ENCODE results near the gene CCND2.

CCND2 gene

GRCh38 chr12:4283512-4284255 is 10.1 kb downstream of the CCND2 start:
- Mint-ChIP-seq H3K27me3 (ENCODE audit: low read depth) (no peaks in the 10 kb centered on the region), H3K9me3 (no peaks in the 10 kb centered on the region), H3K27ac (peak overlapping the region in 1 of 3 experiments; percentile 43), H3K4me1 (peaks cover 84% of the 10 kb centered on the region), H3K36me3 (ENCODE audit: low read depth) (peaks cover 94% of the 10 kb centered on the region), H3K4me3 (no peak overlapping the region)
- no peak for TF ChIP-seq CTCF (IDR thresholded peaks at IDR 0.05; ENCODE audit: unreplicated experiment in 3 of 3)

DNA sequence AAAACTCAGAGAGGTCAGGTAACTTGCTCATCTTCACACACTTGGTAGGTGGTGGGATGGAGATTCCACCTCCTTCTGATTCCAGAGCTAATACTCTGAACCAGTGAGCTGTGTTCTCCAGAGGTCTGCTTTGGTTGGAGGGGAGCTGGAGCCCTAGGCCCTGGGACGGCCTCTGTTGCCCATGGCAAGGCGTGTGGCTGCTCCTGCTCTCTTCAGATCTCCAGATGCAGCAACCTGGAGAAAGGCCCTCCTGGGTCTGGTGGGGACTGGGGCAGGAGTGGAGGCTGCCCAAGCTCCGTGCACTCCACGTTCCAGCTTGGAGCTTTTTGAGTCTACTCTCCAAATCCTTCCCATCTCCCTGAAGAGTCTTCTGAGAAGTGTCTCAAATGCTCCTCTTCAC is 10.7 kb downstream of the CCND2 start:
- Mint-ChIP-seq H3K4me1 (peaks cover 84% of the 10 kb centered on the region), H3K9me3 (no peaks in the 10 kb centered on the region), H3K27me3 (ENCODE audit: low read depth) (no peaks in the 10 kb centered on the region), H3K4me3 (no peak overlapping the region), H3K27ac (no peak overlapping the region), H3K36me3 (ENCODE audit: low read depth) (peaks cover 94% of the 10 kb centered on the region)
- no peak for TF ChIP-seq CTCF (IDR thresholded peaks at IDR 0.05; ENCODE audit: unreplicated experiment in 3 of 3)

- Mint-ChIP-seq H3K27me3 (ENCODE audit: low read depth) (no peaks in the 10 kb centered on the region), H3K4me3 (no peak overlapping the region), H3K27ac (no peak overlapping the region), H3K4me1 (peaks cover 79% of the 10 kb centered on the region), H3K36me3 (ENCODE audit: low read depth) (peaks cover 96% of the 10 kb centered on the region), H3K9me3 (no peaks in the 10 kb centered on the region)
- no peak for TF ChIP-seq CTCF (IDR thresholded peaks at IDR 0.05; ENCODE audit: unreplicated experiment in 3 of 3)
Measured at GRCh38 chr12:4285070-4285469, 11.5 kb downstream of the CCND2 start.

DNA sequence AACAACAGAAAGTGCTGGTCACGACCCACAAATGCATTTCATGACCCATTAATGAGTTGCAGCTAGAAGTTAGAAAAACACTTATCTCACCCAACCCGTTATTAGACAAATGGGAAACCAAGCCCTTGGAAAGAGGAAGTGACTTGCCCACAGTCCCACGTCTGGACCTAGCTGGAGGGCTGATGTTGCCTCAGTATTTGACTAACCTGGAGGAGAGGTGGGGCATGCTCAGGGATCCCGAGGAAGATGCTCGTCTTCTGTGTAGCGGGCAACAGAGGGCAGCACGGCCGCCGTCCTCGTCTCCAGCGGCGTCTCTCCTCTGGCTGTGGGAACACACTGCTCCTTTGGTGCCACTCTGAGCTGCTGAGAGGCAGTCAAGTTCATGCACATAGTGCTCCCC is 12.7 kb downstream of the CCND2 start:
- no peaks in the 10 kb centered on the region for H3K9me3 Mint-ChIP-seq
- H3K27ac Mint-ChIP-seq, result peak overlapping the region in 1 of 3 experiments; percentile 37
- no peak for TF ChIP-seq CTCF (IDR thresholded peaks at IDR 0.05; ENCODE audit: unreplicated experiment in 3 of 3)

GRCh38 chr12:4286771-4287317 is 13.3 kb downstream of the CCND2 start:
- Mint-ChIP-seq H3K4me1 (peaks cover 83% of the 10 kb centered on the region), H3K4me3 (no peak overlapping the region), H3K9me3 (no peaks in the 10 kb centered on the region), H3K27ac (peak overlapping the region; percentile 21 to 49 (median 42)), H3K27me3 (ENCODE audit: low read depth) (no peaks in the 10 kb centered on the region), H3K36me3 (ENCODE audit: low read depth) (peaks cover 97% of the 10 kb centered on the region)
- TF ChIP-seq CTCF (IDR thresholded peaks at IDR 0.05; ENCODE audit: unreplicated experiment in 3 of 3), result no peak

More for the DNA sequence above, 12.7 kb downstream of the CCND2 start:
- peaks cover 77% of the 10 kb centered on the region for H3K4me1 Mint-ChIP-seq
- no peak overlapping the region for H3K4me3 Mint-ChIP-seq
- H3K36me3 Mint-ChIP-seq (ENCODE audit: low read depth), result peaks cover 96% of the 10 kb centered on the region
- H3K27me3 Mint-ChIP-seq (ENCODE audit: low read depth), result no peaks in the 10 kb centered on the region

Data from nephron (organoid).